GM18511 (cell line): ENCODE results near the gene RNF151.

Source experiments
- ATAC-seq: cut with Tn5 transposase; IDR thresholded peaks from one replicate; pipeline ENCODE4 v1.9.1; 2021; ENCODE audit warnings: mild to moderate bottlenecking, moderate library complexity; ENCODE audit not compliant: unreplicated experiment

Gene RNF151

DNA sequence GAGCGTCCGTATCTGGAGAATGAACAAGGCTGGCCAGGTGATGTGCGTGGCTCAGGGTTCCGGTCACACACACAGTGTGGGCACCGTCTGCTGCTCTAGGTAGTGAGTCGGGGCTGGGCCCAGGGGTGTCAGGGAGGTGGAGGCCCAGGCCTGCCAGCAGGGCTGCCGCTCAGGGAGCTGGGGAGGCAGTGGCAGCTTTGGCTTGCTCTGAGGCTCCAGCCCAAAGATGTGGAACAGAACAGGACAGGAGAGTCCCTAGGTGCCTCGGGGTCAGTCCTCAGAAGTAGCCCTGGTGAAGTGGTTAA, 9.5 kb downstream of the RNF151 start:
- ATAC-seq: no peak

DNA sequence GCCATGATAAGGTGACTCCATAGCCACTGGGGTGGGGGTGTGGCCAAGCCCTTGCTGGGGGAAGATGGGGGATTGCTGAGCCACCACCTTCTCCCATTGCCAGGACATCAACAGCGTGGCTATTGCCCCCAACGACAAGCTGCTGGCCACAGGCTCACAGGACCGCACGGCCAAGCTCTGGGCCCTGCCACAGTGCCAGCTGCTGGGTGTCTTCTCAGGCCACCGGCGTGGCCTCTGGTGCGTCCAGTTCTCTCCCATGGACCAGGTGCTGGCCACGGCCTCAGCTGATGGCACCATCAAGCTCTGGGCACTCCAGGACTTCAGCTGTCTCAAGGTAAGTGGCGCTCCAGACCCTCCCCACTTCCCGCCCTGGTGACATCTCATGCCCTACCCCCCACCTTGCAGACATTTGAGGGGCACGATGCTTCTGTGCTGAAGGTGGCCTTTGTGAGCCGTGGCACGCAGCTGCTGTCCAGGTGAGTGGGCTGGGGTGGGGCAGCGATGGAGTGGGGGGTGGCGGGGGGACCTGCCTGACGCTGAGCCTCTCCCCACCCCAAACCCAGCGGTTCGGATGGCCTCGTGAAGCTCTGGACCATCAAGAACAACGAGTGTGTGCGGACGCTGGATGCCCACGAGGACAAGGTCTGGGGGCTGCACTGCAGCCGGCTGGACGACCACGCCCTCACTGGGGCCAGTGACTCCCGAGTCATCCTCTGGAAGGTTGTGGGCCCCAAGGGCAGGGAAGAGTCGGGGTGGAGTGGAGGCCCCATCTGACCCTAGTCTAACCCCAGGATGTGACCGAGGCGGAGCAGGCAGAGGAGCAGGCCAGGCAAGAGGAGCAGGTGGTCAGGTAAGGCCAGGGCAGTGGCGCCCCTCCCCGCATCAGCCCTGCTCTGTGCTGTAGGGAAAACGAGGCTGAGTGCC, 10.6 kb downstream of the RNF151 start:
- no peak for ATAC-seq

DNA sequence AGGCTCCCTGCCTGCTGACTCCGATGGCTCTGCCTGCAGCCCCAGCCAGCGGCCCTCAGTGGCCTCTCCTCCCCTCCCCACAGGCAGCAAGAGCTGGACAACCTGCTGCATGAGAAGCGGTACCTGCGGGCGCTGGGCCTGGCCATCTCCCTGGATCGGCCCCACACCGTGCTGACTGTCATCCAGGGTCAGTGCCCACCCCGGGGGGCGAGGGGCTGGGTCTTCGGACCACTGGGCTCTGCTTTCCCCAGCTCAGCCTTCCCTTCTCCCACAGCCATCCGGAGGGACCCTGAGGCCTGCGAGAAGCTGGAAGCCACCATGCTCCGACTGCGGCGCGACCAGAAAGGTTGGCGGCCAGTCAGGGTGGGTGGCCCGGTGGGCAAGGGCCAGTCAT, 11.2 kb downstream of the RNF151 start:
- ATAC-seq: no peak

DNA sequence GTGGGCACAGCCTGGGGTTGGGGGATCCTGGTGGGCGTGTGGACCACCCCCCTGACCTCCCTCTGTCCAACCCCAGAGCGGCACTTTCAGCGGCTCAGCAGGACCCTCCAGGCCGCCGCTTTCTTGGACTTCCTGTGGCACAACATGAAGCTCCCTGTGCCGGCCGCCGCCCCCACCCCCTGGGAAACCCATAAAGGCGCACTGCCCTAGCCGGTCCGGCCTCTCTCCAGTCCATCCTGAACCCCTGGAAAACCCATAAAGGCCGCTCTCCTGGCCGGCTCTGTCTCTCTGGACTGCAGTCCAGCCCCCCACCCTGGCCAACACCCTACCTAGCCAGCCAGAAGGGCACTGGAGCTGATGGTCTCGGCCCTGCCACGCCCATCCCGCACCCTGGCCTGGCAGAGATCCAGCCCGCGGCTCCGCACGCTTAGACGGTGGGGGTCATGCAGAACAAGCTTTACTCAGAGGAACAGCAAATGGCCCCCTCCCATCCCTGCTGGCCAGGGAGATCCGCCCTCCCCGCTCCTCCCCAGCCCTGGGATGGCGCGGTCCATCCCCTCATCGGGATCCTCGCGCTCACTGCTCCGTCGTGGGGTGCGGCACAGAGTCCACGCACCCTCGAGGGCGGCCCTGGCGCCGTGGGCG, 11.9 kb downstream of the RNF151 start:
- no peak for ATAC-seq

DNA sequence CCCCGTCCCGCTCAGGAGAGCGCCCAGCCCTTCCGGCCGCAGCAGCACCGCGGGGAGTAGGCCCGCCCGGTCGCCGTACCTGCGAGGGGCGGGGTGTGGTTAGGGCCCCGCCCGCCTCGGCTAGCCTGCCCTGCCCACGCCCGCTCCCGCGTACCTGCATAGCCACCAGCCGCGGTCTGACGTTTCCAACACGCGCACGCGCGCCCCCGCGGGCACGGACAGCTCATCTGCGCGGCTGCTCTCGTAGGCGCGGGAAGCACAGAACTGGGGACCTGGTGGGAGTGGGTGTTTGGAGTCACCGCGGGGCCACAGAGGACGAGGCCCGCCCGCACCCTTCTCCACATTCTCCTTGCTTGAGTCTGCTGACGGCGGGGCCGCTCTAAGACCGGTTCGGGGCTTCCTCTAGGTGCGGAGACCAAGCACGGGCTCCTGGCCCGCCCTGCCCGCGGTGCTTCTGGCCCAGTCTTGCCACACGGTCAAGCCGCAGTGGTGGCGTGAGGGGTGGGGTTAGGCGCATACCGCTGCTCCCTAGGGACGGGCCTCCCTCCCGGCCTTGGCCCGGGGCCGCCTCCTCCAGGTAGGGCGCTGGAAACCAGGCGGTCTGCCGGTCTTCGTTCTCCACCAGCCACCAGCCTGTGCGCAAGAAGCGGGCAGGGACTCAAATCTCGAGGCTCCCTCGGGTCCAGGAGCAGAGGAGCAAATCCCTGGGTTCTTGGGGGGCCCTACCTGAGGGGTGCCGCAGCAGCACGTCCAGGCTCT, 12.8 kb downstream of the RNF151 start:
- no peak for ATAC-seq

DNA sequence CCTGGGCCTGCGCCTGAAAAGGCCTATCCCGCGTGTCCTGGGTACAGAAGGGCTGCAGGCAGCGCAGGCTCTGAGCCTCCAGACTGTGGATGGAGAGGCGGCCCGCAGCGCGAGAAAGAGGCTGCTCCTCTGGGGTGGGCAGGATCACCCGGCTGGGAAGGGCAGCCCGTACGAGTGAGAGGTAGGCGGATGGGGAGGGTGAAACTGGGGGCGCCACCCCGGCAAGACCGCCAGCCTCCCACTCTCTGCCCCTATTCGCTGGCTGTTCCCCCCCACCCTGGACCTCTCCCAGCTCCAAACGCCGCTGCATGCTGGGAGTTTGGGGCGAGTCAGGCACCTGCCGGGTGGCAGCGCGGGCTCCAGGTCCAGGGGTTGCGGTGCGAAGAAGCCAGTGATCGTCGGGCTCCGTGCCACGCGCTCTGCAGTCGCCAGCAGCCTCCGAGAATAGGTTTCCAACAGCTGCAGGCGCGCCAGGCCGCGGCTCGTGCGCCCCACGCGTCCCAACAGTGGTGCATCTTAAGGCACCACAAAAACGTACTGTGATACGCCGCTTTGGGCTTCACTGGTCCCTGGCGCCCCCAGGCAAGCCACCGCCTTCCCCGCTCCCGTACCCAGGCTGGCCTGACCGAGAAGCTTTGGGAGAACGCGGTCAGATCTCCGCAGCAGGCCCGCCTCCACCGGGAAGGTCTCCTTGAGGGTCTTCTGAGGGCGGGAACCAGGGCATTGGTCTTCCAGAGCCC, 13.5 kb downstream of the RNF151 start:
- ATAC-seq: no peak

DNA sequence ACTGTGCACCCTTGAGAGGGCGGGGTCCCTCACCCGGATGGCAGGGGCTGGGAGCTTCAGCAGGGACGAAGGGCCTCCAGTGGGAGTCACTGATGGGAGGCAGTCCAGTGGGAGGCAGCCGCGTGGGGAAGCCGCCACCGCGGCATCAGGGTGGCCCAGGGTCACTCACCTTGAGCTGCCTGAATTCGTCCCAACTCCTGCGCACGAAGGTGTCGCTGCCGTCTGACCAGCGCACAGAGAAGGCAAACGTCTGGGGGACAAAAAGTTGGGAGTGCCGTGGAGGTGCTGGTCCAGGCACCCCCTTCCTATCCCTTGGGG, 14.1 kb downstream of the RNF151 start:
- no peak for ATAC-seq

DNA sequence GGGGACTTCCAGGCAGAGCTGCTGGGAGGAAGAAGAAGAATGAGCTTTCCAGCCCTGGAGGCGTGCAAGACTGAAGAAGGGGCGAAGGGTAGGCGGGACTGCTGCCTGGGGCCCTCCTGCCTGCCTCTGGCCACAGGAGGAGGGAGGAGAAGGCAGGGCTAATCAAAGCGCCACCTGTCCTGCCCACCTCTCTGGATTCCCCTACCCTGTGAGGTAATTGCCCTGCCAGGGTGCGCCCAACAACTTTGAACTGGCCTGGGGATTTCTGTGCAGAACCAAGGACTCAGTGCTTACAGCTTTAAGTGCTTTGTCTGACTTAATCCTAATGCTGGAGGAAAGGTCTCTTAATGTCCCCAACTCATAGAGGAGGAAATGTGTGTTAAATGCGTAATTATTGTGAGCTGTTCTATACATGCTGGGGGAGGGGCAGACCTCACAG, 14.8 kb downstream of the RNF151 start, which contains the start of gene NOXO1:
TSS of gene NOXO1 (minus strand) at position 72 of the 439 bp plus-strand sequence. CDS start 290 bp downstream, outside the sequence.
- ATAC-seq: no peak

DNA sequence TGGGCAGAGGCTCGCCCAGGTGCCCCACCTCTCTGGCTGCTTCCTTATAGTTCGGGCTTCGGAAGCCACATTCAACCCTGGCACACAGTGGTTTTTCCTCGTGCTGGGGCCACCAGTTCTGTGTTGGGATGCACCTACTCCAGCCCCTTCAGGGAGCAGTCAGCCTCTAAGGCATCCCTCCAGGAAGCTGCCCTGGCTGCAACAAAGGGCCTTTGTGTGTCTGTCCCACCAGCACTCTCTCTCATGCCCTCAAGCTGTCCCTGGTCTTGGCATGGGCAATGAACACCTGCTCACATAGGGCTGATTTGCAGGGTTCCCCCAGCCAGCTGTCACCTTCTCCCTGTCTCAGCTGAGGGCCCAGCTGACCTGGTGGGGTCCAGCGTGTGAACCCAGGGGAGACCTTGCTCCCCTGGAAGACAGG, 15.4 kb downstream of the RNF151 start:
- no peak for ATAC-seq

DNA sequence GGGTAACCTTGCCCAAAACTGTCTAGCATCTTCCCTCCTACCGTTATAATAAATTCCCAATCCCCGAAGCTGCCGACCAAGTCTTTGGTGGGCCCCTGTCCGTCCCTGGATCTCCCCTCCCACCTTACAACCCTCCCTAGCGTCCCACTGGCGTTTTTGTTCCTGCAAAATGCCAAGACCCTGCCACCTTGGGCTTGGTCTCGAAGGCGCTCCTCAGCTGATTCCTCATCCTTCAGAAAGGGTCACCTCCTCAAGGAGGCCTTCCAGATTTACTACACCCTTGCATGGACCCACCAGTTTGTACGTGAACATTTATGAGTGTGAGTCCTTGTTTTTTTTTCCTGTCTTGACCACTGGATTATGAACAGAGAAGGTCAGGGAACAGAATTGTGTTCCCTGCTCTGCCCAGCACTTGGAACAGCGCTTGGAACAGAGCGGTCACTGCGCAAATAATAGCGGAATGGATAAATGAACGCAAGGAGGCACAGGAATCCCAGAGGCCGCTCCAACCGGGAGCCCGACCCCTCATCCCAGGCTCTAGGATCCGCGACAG, 16.4 kb downstream of the RNF151 start:
- no peak for ATAC-seq

DNA sequence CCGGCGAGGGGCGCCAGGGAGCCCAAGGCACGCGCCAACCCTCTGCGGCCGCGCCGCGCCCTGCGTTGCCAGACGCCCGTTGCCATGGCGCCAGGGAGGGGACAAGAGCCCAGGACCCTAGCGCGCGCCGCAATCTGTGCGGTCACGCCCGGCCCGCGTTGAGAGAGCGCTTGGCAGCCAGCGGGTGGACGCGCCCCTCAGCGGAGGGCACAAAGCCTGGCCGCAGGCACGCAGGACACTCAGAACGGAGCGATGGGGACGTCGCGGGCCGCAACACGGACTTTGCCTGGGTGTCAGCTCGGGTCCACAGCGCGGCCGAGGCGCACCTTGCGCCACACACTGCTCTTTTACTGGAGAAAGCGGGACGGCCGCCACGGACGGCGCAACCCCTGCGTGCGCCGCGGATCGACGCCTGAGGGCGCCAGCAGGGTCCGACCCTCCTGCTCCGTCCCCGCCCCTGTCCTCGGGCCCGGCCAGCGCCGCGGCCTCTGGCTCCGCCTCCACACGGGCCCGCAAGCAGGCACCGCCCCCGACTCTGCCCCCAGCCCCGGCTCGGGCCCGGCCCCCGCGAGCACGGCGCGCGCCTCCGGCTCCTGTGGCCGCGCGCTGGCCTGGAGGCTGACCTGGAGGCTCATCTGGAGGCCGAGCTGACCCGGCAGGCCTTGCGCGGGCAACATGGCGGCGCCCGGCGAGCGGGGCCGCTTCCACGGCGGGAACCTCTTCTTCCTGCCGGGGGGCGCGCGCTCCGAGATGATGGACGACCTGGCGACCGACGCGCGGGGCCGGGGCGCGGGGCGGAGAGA, 17.1 kb downstream of the RNF151 start, which contains the start of gene GFER:
TSS of gene GFER (plus strand) at position 650 of the 803 bp plus-strand sequence. CDS start at position 676, 26 bp downstream.
- ATAC-seq: peak; percentile 80

DNA sequence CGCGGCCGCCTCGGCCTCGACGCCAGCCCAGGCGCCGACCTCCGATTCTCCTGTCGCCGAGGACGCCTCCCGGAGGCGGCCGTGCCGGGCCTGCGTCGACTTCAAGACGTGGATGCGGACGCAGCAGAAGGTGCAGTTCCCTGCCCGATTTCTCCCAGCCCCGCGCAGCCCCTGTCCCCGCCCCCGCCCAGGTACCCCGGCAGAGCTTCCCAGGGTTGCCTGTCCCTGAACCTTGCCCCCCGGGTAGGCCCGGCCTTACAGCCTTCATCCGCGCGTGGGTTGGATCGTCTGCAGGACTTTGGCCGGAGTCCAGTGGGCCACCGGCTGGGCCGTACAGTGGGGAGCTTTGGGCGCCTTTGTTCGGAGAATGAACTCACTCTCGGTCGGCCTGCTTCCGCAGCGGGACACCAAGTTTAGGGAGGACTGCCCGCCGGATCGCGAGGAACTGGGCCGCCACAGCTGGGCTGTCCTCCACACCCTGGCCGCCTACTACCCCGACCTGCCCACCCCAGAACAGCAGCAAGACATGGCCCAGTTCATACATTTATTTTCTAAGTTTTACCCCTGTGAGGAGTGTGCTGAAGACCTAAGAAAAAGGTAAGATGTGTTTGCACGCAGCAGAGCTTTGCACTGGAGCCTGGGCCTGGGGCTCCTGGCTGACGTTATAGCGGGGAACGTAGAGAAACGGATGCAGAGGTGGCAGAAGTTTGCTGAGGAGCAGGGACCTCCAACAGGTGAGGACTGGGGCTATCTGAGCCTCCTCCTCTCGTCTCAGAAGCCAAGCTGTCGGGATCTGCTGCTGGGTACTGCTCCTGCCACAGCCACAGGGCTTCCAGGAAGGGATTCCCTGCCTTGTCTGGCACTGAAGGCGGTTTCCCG, 17.9 kb downstream of the RNF151 start:
- ATAC-seq: peak; percentile 9

DNA sequence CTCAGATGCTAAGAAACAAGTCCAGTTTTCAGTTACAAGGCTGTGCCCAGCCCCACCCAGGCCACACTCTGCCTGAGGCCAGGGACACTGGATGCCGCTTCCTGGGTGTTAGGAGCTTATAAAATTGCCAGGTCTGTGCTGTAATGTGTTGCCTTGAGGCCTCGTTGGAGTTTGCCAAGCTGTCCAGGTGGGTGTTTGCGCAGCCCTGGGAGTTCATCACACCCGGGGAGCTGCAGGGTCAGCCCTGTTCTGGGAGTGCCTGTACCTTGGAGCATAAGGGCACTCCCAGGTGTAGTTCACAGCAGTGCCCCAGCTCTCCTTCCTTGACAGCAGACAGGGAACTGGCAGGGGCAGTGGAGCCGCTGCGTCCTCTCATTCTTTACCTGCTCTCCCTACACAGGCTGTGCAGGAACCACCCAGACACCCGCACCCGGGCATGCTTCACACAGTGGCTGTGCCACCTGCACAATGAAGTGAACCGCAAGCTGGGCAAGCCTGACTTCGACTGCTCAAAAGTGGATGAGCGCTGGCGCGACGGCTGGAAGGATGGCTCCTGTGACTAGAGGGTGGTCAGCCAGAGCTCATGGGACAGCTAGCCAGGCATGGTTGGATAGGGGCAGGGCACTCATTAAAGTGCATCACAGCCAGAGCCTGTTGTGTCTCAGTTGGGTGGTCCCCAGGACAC, 19.0 kb downstream of the RNF151 start:
- no peak for ATAC-seq

DNA sequence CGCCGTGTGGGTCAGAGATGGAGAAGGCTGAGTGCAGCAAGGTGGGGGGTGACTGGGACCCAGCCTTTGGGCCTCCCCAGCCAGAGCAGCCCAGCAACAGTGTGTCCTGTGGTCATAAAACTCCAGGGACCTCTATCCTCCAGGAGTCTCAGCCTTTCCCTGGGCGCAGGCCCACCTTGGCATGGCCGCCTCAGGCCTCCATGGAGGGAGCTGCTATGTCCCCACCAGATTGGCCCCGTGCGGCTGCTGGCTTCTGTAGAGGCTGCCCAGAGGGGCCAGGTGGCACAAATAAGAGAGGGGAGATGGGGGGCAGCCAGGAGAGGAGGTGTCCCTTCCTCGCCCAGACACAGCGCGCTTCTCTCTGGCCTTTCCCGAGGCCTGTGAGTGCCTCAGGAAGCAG, 20.5 kb downstream of the RNF151 start:
- ATAC-seq: no peak

DNA sequence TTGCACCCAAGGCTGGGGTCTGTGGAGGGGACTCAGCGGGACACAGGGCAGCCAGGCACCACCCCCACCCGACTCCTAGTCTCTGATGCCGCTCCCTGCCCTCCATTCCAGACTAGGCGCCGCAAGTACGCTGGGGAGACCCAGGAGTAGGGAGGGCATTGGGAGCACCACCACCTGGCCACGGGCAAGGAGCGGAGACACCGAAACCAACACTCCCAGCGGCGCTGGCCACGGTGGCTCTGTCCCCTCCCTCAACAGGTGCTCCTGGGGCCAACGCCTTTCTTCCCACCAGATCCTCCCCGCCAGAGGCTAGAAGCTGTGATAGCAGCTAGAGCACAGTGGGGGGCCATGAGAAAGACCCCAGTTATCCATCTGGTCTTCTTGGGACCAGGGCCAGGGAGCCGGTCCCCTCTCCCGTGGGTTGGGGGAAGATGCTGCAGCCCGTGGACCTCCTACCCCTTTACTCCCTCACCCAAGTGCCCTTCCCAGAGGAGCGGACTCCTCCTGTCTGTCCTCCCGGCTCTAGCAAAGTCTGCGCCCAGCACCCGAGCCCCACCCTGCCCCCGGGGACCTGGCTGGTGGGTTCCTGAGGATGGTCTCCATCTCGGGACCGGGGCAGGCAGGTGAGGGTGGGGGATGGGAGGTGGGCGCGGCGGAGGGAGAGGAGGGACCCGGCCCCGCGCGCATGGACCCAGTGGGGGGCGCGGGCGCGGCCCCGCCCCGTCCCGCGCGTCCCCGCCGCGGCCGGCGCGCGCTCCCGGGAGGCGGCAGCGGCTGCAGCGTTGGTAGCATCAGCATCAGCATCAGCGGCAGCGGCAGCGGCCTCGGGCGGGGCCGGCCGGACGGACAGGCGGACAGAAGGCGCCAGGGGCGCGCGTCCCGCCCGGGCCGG, 22.8 kb downstream of the RNF151 start, which contains the start of gene SYNGR3:
TSS of gene SYNGR3 (plus strand) at position 762 of the 892 bp plus-strand sequence. CDS start 133 bp downstream, outside the sequence.
- no peak for ATAC-seq

DNA sequence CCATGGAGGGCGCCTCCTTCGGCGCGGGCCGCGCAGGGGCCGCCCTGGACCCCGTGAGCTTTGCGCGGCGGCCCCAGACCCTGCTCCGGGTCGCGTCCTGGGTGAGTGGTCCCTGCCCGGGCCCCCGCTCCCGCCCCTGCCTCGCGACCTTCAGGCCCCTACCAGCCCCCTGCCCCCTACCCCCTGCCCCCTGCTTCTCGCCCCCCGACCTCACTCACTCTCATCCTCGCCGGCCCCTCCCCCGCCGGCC, 23.4 kb downstream of the RNF151 start:
- no peak for ATAC-seq
